Measurements from ENCODE around the gene FAM187B. TPM values are rescaled to one million over a fixed set of nuclear protein-coding genes. Genes with fewer than 3 reads are reported as not detected.
A peak's percentile ranks its signal among the peaks of the same experiment; 100 is the strongest.

The FAM187B gene
- total and polyA plus RNA-seq, 4 donors, result 0.17 TPM; not detected in 3

- WGBS, result 63% methylated on average over 3 of the region's 3 CpGs
- TF ChIP-seq HNF4A (conservative IDR thresholded peaks at IDR 0.05), result no peak
- TF ChIP-seq EGR1 (IDR thresholded peaks at IDR 0.05; ENCODE audit: low read depth in 2 of 2), result no peak
- TF ChIP-seq RXRA (IDR thresholded peaks at IDR 0.05), result no peak
- TF ChIP-seq SP1 (IDR thresholded peaks at IDR 0.05), result peak; percentile 12
- H3K9ac ChIP-seq (ENCODE audit: low read depth in 1 of 2, low read length in 2 of 2), result no peak overlapping the region
- H3K4me1 ChIP-seq (ENCODE audit: control insufficient read depth in 4 of 4, insufficient read depth in 4 of 4, low read length in 3 of 4), result no peaks in the 10 kb centered on the region
- no peaks in the 10 kb centered on the region for H3K36me3 ChIP-seq (ENCODE audit: control insufficient read depth in 4 of 4, insufficient read depth in 3 of 4, low read depth in 1 of 4, low read length in 3 of 4)
- no peaks in the 10 kb centered on the region for H3K27me3 ChIP-seq (ENCODE audit: control insufficient read depth in 4 of 4, insufficient read depth in 4 of 4, low read length in 3 of 4)
- no peaks in the 10 kb centered on the region for H3K9me3 ChIP-seq (ENCODE audit: control insufficient read depth in 4 of 4, low read length in 3 of 4)
- no peak for DNase-seq (ENCODE audit: low spot score)
- H3K4me3 ChIP-seq (ENCODE audit: low read depth in 1 of 3, low read length in 3 of 3), result no peak overlapping the region
- H3K27ac ChIP-seq (ENCODE audit: low read depth in 1 of 2, low read length in 2 of 2), result no peak overlapping the region
These were observed 8.1 kb downstream of the FAM187B start for GRCh38 chr19:35220315-35220921.

DNA sequence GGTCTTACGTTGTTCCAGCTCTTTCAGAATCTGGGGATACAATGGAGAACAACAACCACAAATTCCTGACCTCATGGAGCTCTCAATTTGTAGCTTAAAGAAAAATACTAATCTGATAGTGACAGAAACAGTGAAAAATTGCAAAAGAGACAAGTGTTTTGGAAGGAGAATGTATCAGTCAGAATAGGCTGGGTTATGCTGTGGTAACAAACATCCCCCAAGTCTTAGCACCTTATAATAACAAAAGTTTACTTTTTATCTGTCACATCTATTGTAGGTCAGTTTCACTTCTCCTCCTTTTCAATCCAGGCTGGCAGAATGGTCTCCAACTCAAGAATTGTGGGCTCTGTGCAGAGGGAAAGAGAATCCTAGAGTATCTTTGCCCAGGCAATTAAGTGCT lies 9.5 kb downstream of the FAM187B start:
- TF ChIP-seq, protein P1, sequence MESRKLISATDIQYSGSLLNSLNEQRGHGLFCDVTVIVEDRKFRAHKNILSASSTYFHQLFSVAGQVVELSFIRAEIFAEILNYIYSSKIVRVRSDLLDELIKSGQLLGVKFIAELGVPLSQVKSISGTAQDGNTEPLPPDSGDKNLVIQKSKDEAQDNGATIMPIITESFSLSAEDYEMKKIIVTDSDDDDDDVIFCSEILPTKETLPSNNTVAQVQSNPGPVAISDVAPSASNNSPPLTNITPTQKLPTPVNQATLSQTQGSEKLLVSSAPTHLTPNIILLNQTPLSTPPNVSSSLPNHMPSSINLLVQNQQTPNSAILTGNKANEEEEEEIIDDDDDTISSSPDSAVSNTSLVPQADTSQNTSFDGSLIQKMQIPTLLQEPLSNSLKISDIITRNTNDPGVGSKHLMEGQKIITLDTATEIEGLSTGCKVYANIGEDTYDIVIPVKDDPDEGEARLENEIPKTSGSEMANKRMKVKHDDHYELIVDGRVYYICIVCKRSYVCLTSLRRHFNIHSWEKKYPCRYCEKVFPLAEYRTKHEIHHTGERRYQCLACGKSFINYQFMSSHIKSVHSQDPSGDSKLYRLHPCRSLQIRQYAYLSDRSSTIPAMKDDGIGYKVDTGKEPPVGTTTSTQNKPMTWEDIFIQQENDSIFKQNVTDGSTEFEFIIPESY (IDR thresholded peaks at IDR 0.05), result no peak
- H3K4me3 ChIP-seq (ENCODE audit: low read depth in 1 of 3, low read length in 3 of 3), result no peak overlapping the region
- H3K27me3 ChIP-seq (ENCODE audit: control insufficient read depth in 4 of 4, insufficient read depth in 4 of 4, low read length in 3 of 4), result no peaks in the 10 kb centered on the region
- WGBS, result 88% methylated on average over 1 of the region's 1 CpG
- DNase-seq (ENCODE audit: low spot score), result no peak
- no peak overlapping the region for H3K27ac ChIP-seq (ENCODE audit: low read depth in 1 of 2, low read length in 2 of 2)
- H3K4me1 ChIP-seq (ENCODE audit: control insufficient read depth in 4 of 4, insufficient read depth in 4 of 4, low read length in 3 of 4), result no peaks in the 10 kb centered on the region
- no peaks in the 10 kb centered on the region for H3K9me3 ChIP-seq (ENCODE audit: control insufficient read depth in 4 of 4, low read length in 3 of 4)
- no peaks in the 10 kb centered on the region for H3K36me3 ChIP-seq (ENCODE audit: control insufficient read depth in 4 of 4, insufficient read depth in 3 of 4, low read depth in 1 of 4, low read length in 3 of 4)
- H3K9ac ChIP-seq (ENCODE audit: low read depth in 1 of 2, low read length in 2 of 2), result no peak overlapping the region

DNA sequence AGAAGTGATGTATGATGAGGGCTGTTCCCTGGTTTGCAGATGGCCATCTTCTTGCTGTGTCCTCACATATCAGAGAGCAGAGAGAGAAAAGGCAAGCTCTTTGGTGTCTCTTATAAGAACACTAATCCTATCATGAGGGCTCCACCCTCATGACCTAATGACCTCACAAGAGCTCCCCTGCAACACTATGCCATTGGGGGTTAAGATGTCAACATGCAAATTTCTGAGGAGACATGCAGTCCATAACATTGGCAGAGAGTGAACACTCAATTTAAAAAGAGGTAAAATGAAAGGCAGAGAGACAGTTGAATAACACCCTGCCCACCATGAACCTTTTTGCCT lies 10.9 kb downstream of the FAM187B start:
- H3K27ac ChIP-seq (ENCODE audit: low read depth in 1 of 2, low read length in 2 of 2), result no peak overlapping the region
- H3K27me3 ChIP-seq (ENCODE audit: control insufficient read depth in 4 of 4, insufficient read depth in 4 of 4, low read length in 3 of 4), result no peaks in the 10 kb centered on the region
- no peak overlapping the region for H3K9ac ChIP-seq (ENCODE audit: low read depth in 1 of 2, low read length in 2 of 2)
- no peaks in the 10 kb centered on the region for H3K36me3 ChIP-seq (ENCODE audit: control insufficient read depth in 4 of 4, insufficient read depth in 3 of 4, low read depth in 1 of 4, low read length in 3 of 4)
- no peak for DNase-seq (ENCODE audit: low spot score)
- peaks cover 0 to 3% (median 0%) of the 10 kb centered on the region in 4 donors for H3K4me1 ChIP-seq (ENCODE audit: control insufficient read depth in 4 of 4, insufficient read depth in 4 of 4, low read length in 3 of 4)
- no peak for TF ChIP-seq TAF1 (conservative IDR thresholded peaks at IDR 0.05)
- no peak for TF ChIP-seq SP1 (IDR thresholded peaks at IDR 0.05)
- TF ChIP-seq NR2F2 (IDR thresholded peaks at IDR 0.05), result no peak
- no peak for TF ChIP-seq MAX (IDR thresholded peaks at IDR 0.05)
- no peak for TF ChIP-seq HNF4A (conservative IDR thresholded peaks at IDR 0.05)
- no peak overlapping the region for H3K4me3 ChIP-seq (ENCODE audit: low read depth in 1 of 3, low read length in 3 of 3)
- no peaks in the 10 kb centered on the region for H3K9me3 ChIP-seq (ENCODE audit: control insufficient read depth in 4 of 4, low read length in 3 of 4)

DNA sequence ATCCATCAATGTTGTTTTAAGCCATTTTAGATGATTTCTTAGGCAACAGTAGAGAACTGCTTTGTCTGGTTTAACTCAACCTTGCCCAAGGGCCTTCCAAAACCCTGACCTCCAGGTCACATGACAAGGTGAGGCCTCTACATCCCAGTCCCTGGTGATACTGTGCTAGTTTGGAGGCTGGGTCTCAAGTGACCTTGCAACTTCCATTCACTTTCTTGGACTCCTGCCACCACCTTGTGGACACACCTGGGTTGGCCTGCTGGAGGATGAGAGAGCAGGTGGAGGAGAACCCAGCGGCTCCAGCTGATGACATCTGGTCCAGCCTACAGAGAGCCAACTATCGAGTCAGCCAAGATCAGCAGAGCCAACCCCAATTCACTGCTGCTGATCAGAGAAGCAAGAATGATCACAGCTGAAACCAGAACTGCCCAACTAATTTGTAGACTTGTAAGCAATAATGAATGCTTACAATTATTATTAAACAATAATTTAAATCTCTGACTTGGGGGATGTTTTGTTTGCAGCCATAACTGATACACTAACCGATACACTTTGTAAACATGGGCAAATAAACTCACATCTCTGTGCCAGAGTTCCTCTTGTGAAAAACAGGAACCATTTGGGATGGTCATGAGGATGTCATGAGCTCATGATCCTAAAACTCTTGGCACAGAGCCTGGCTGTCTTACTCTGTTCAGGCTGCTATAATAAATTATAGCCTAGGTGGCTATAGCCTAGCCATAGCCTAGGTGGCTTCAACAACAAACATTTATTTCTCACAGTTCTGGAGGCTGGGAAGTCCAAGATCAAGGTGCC lies 11.5 kb downstream of the FAM187B start:
- no peaks in the 10 kb centered on the region for H3K36me3 ChIP-seq (ENCODE audit: control insufficient read depth in 4 of 4, insufficient read depth in 3 of 4, low read depth in 1 of 4, low read length in 3 of 4)
- 68% methylated on average over 3 of the region's 3 CpGs for WGBS
- no peak overlapping the region for H3K27ac ChIP-seq (ENCODE audit: low read depth in 1 of 2, low read length in 2 of 2)
- H3K4me3 ChIP-seq (ENCODE audit: low read depth in 1 of 3, low read length in 3 of 3), result no peak overlapping the region
- H3K4me1 ChIP-seq (ENCODE audit: control insufficient read depth in 4 of 4, insufficient read depth in 4 of 4, low read length in 3 of 4), result peaks cover 0 to 3% (median 0%) of the 10 kb centered on the region in 4 donors
- no peaks in the 10 kb centered on the region for H3K9me3 ChIP-seq (ENCODE audit: control insufficient read depth in 4 of 4, low read length in 3 of 4)
- H3K9ac ChIP-seq (ENCODE audit: low read depth in 1 of 2, low read length in 2 of 2), result no peak overlapping the region
- no peak for DNase-seq (ENCODE audit: low spot score)
- H3K27me3 ChIP-seq (ENCODE audit: control insufficient read depth in 4 of 4, insufficient read depth in 4 of 4, low read length in 3 of 4), result no peaks in the 10 kb centered on the region
- no peak for TF ChIP-seq FOXA1 (IDR thresholded peaks at IDR 0.05)
- TF ChIP-seq, protein P2, sequence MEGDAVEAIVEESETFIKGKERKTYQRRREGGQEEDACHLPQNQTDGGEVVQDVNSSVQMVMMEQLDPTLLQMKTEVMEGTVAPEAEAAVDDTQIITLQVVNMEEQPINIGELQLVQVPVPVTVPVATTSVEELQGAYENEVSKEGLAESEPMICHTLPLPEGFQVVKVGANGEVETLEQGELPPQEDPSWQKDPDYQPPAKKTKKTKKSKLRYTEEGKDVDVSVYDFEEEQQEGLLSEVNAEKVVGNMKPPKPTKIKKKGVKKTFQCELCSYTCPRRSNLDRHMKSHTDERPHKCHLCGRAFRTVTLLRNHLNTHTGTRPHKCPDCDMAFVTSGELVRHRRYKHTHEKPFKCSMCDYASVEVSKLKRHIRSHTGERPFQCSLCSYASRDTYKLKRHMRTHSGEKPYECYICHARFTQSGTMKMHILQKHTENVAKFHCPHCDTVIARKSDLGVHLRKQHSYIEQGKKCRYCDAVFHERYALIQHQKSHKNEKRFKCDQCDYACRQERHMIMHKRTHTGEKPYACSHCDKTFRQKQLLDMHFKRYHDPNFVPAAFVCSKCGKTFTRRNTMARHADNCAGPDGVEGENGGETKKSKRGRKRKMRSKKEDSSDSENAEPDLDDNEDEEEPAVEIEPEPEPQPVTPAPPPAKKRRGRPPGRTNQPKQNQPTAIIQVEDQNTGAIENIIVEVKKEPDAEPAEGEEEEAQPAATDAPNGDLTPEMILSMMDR (IDR thresholded peaks at IDR 0.05; ENCODE audit: low read depth, low read length, missing input control), result peak; percentile 8
- TF ChIP-seq RAD21 (IDR thresholded peaks at IDR 0.05), result peak in 1 of 2 donors; percentile 34
- no peak for TF ChIP-seq ATF3 (IDR thresholded peaks at IDR 0.05)

Measured in liver (tissue), 9 donors.